Placental epithelial cell (primary cell): Measurements from ENCODE around the gene MAPK8IP1. TPM values are rescaled to one million over a fixed set of nuclear protein-coding genes. Genes with fewer than 3 reads are reported as not detected.

Experiments used
- total RNA-seq: library from RNA; depleted of rRNA; stranded (reverse); fragments of >200 nt; gene quantifications from 2 replicates; pipeline ENCODE4 v1.2.3, GENCODE V29; 2012

MAPK8IP1 gene
- total RNA-seq: 3.9 and 4.4 TPM in 2 replicates

DNA sequence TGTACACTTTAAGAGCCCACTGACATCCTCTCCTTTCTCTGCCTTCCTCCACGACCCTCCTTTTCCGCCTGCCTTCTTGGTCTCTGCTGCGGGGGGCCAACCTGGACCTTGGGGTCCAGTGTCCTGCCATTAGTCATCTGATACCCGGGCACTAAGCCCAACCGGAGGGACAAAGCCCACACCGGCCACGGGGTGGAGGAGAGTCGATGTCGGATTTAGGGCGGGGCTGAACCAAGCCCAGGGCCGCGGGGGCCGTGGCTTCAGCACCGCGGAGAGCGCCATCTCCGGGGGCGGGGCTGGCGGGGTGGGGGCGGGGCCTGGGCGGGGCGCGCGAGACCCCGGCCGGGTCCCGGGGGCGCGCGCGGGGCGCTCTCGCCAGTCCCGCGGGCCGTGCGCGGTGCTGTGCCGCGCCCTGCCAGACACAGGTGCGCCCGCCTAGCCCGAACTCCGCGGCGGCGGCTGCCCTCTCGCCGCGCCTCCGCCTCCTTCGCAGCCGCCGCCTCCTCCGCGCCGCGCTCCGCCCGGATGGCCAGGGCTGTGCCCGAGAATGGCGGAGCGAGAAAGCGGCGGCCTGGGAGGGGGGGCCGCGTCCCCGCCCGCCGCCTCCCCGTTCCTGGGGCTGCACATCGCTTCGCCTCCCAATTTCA lies at the start of gene MAPK8IP1:
Gene MAPK8IP1 (plus strand): TSS at position 378 of the 647 bp plus-strand sequence. CDS start 170 bp downstream, at position 548.

GRCh38 chr11:45846974-45847910 lies 38.2 kb upstream of the MAPK8IP1 start, which contains the start of gene CRY2:
Gene CRY2 (plus strand): TSS chr11:45847475. CDS start chr11:45847491, 16 bp downstream.

GRCh38 chr11:45906965-45907611 lies 21.6 kb downstream of the MAPK8IP1 start, which contains the start of gene FREY1:
Gene FREY1 (minus strand): TSS chr11:45907271. CDS start chr11:45907245, 26 bp downstream.

DNA sequence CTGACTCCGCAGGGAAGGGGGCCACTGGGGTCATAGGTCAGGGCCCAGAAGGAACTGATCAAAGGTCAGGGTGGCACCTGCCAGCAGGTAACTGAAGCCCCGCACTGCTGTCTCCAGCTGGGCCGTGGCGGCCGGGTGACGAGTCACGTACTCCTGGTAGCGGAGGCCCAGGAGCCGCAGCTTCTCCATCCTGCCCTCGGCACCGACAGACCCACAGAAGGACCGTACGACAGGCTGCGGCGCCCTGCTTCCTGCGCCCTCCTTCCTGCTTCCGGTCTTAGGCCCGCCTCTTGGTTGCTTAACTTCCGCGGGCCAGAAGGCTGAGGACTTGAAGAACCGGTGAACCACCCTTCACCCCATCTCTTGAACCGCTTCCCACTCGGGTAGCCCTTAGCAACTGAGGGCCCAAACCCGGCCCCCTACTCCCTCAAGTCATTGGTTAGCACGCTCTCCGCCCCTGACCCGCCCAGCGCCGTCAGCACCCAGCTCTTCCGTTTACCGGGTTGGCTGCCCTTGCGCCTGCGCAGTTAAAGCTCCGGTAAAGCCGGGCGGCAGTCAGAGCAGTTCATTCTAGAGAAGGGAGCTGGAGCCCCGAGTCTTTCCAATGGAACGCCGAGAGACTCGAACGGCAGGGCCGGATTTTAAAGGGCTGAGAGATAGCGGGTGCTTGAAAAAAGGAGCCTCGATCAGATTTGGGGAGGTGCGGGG lies 32.3 kb downstream of the MAPK8IP1 start, which contains the start of gene PEX16:
Gene PEX16 (minus strand): TSS at position 255 of the 708 bp plus-strand sequence. CDS start 66 bp downstream, at position 189.

GRCh38 chr11:45922425-45923082 lies 37.1 kb downstream of the MAPK8IP1 start, which contains the start of gene LARGE2:
Gene LARGE2 (plus strand): TSS chr11:45922656. CDS start chr11:45922883, 227 bp downstream.

Other genes starting within 250 kb of the MAPK8IP1 start
- not detected in 2 replicates for gene CHST1, start 220.0 kb upstream of the MAPK8IP1 start, total RNA-seq
- gene SLC35C1, start 80.5 kb upstream of the MAPK8IP1 start, total RNA-seq: 10.6 and 17.0 TPM in 2 replicates
- 26.6 and 33.8 TPM in 2 replicates for gene CRY2, start 38.2 kb upstream of the MAPK8IP1 start, total RNA-seq
- 2.7 and 3.4 TPM in 2 replicates for gene FREY1, start 21.6 kb downstream of the MAPK8IP1 start, total RNA-seq
- 32.6 and 36.3 TPM in 2 replicates for gene PEX16, start 32.2 kb downstream of the MAPK8IP1 start, total RNA-seq
- under 0.01 and 0.22 TPM in 2 replicates for gene LARGE2, start 37.0 kb downstream of the MAPK8IP1 start, total RNA-seq
- gene PHF21A, start 235.8 kb downstream of the MAPK8IP1 start, total RNA-seq: 12.9 and 22.0 TPM in 2 replicates